ENCODE measurements around the gene CXCR5.

Gene CXCR5

DNA sequence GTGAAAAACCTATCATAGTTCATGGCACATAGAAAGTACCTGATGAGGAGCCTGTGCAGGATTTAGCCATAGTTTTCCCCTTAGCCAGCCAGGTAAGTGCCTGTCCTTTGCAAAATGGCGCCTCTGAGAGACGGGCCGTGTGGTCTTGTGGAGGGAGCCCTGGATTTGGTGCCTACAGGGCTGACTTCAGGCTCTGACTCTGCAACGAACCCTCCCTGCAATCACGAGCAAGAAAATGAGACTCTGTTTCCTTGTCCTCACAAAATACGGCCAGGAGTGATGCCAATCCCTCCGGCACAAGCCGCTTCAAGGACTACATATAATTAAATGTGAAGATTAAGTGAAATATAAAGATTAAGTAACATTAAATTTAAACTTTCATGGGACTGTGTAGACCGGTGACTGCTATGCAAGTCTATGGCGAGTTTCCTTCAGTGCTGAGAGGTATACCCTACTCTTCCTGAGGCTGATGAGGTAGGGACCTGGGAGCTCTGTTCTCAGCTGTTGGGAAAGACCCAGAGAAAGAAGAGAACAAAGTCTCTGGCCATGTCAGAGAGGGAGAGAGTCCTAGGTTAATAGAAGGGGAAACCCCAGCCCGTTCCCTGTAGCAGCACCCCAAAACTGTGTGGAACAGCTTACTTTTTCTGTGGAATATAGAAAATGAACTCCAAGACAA lies 6.1 kb upstream of the CXCR5 start:
- no peak for DNase-seq (ENCODE audit: low spot score)

DNA sequence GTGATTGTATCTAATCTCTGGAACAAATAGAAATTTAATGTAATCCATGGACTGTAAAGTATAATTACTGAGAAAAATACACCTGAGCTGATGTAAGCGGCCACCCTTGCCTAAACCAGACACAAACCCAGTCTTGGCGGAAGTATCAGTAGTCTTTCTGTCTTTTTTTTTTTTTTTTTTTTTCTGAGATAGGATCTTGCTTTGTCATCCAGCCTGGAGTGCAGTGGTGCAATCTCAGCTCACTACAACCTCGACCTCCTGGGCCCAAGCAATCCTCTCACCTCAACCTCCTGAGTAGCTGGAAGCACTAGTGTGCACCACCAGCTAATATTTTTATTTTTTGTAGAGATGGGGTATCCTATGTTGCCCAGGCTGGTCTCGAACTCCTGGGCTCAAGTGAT lies 5.5 kb upstream of the CXCR5 start:
- no peak for DNase-seq (ENCODE audit: low spot score)

DNA sequence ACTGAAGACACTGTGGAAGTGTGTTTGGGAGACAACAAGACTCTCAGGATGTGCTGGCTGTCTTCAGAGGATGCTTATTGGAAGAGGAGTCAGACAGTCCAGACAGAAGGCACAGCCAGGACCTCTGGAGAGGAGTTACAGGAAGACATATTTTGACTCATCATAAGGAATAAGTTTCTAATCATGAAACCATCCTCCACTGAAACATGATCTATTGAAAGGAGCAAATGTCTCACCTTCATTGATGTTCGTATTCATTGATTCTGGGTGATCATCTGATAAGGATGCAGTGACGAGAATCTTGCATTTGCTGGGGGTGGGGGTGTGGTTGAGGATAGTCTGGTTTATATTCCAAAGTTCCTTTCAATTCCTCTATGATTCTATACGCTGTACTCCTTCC lies 2.5 kb upstream of the CXCR5 start:
- no peak for DNase-seq (ENCODE audit: low spot score)

DNA sequence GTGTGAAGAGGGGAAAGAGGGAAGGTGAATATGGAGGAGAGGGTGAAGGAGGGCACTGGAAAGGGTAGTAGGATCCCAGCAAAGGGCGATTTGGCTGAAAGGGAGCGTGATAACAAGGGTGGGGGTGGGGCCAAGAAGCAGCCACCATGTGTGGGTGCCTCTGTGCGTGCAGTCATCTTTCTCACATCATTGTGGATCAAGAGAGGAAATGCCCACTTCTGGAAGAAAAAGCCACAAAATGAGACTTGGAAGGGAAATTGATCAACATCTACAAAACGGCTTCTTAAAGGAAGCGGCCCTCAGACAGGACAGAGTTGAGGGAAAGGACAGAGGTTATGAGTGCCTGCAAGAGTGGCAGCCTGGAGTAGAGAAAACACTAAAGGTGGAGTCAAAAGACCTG lies 1.2 kb upstream of the CXCR5 start:
- DNase-seq (ENCODE audit: low spot score) = no peak

DNA sequence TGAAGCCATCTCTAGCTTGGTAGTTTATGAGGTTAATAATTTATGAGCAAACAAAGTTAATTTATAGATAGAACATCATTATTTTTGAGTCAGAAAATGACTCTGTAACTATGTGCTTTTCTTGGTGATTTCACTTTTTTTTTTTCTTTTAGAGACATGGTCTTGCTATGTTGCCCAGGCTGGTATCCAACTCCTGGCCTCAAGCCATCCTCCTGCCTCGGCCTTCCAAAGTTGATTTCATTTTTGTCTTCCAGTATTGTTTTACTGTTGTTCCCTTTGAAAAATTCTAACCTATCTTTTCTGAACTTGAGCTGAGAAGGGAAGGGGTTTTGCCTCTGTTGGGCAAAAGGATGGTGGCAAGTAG lies 706 bp upstream of the CXCR5 start:
- no peak for DNase-seq (ENCODE audit: low spot score)

DNA sequence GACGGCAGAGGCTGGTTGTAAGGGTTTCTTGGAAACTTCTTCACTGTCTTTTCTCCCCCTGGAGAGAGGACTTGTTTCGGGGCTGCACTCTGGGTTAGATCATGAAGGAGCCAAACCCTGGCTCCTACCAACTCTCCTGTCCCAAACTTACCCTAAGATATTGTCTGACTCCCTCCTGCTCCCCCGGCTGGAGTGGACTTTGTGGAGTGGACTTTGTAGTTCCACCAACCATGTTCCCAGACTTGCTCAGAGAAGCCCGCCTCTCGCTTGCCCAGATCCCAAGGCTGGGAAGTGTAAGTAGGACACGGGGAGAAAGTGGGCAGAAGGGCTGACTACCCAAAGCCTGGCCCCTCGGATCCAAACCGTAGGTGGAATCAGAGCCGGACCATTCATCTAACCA lies 1.2 kb downstream of the CXCR5 start:
- no peak for DNase-seq (ENCODE audit: low spot score)

DNA sequence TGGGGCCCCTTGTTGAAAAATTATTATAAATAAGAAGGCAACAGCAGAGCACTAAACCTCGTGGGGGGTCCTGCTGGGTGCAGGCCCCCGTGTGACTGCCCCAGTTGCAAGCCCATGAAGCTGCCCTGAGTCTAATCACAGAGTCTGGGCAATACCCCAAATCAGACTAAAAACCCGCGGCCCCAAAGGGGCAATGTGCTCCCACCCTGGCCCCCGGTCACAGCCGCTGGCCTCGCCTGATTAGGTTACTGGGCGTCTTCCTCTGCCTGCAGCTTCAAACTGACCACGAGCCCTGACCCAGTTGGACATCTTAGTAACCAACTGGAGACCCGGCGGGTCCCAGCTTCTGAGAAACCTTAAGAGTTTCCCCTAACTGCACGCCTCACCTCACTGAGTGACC lies 1.6 kb downstream of the CXCR5 start:
- DNase-seq (ENCODE audit: low spot score) = no peak

DNA sequence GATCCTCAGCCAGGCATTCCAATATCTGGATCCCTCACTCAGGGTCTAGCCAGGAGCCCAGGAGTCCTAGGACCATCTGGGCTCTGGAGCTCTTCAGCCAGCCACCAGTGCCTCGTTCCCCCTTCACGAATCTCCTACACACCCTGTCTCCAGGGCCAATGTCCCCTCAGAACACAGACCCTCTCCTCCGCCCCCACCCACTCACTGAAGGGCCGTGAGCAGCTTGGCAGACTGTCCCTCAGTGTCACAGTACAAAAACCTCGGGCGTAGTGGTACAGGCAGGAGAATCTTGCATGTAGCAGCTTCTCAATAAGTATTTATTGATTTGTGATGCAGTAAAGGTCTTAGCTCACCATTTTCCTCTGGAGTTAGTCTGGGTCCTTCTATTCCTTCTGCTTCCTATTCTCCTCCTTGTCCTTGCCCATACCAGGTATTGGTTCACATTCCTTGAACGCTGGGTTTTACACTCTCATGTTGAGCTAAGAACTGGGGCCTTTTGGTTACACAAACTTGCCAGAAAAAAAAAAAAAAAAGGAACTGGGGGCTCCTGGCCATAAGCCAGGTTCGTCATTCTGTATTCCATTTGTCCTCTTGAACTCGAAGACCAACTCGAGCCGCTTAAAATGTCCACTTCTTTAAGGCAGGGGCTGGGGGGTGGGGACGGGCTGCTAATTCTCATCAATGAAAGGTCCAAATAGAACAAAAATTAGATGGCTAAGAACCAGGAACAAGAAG lies 2.3 kb downstream of the CXCR5 start:
- DNase-seq (ENCODE audit: low spot score) = no peak

DNA sequence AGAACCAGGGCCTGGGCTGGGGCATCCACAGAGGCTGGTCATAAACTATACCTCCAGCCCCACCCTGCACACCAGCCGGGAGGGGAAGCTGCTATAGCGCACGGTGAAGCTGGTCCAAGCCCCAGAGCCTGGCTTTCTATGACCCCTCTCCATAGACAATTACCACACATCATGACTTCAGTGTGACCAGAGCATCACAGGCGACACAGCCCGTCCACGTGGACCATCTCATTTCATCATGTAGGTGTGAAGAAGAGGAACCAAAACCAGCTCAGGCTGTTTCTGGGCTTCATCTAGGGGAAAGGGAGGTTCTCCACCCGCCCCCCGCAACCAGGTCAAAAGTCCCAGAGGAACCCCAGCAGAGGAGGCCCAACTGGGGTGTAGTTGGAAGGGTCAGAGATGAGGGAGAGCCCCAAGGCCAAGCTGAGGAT lies 3.0 kb downstream of the CXCR5 start:
- DNase-seq (ENCODE audit: low spot score) = no peak

DNA sequence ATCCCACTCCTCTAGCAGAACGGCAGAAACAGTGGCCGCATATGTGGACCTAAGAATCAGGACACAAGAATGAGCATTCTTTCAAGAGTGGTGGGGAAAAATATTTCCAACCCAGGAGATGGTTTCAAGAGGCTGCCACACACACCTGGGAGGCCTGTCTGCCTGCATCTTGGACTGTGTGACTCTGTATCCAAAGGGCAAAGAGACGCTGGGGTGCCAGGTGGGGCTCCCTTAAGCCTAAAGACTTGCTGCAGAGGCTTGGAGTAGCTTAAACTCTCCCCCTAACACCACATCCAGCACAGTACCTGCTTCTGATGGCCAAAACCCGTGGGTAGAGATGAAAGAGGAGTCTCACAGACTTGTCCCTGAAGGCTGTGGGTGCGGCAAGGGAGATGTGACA lies 3.5 kb downstream of the CXCR5 start:
- no peak for DNase-seq (ENCODE audit: low spot score)

DNA sequence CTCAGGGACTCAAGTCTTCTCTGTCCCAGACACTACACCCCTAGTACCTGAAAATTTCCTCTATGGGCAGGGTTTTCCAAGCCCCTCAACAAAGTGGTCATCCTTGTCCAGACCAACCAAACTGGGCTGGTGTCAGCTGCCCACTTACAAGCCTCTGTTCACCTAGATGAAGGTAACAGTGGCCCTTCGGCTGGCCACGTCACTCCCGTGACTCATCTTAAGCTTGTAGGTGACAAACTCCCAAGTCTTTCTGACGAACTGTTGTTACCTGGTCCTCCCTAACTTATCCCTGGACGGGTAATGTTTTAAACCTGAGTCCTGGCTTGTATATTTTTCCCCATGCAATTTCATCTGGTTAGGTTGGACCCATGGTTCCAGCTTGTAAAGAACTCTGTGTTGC lies 4.7 kb downstream of the CXCR5 start:
- DNase-seq (ENCODE audit: low spot score) = no peak

DNA sequence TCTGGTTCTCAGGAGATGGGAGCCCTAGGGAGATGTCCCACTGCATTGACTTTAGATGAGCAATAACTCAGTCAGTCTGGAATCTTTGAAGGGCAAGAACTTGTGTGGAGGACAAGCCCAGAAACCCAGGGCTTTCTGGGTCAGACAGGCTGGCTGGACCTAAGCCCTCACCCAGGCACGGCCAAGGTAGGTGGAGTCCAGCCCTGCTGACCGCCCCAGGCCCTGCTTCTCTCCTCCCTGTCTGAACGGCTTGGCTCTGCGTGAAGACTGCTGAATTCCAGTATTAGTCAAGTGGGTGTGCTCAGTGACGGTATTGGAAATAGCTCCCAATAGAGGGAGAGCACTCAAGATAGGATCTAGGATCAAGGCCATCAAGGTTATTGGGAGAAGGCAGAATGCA lies 6.1 kb downstream of the CXCR5 start:
- DNase-seq (ENCODE audit: low spot score) = no peak

DNA sequence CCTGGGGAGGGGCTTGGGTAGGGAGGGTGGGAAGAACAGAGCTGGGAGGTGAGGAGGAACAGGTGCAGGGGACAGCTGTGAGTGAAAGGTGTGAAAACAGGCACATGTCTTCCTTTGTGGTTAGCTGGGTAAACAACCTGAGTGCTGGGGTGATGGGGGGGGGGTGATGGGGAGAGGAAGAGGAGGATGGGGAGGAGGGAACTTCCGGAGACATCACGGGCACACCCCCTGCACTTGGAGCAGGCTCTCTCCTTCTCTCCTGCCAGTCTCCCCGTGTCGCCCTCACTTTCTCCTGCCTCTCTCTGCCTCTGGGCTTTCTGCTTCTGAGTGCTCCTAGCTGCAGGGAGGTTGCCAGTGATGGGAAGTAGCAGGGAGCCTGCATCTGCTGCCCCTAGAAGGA lies 8.8 kb downstream of the CXCR5 start:
- DNase-seq (ENCODE audit: low spot score) = no peak

DNA sequence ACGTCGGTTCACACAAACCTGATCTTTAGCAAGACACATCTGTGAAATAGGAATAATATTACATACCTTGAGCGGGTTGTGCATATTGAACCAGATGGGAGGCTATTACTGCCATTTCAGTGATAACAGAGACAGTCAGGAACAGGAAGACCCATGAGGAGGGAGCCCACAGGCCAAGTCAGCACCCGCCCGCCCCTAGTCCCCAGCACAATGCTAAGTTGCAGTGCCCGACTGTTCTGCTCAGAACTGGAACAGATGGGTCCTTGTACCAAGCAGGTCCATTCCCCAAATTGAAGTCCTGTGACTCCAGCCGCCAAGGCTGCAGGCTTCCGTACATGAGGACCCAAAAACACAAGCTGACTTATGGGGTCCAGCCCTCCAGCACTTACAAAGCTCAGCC lies 9.3 kb downstream of the CXCR5 start:
- DNase-seq (ENCODE audit: low spot score) = no peak

DNA sequence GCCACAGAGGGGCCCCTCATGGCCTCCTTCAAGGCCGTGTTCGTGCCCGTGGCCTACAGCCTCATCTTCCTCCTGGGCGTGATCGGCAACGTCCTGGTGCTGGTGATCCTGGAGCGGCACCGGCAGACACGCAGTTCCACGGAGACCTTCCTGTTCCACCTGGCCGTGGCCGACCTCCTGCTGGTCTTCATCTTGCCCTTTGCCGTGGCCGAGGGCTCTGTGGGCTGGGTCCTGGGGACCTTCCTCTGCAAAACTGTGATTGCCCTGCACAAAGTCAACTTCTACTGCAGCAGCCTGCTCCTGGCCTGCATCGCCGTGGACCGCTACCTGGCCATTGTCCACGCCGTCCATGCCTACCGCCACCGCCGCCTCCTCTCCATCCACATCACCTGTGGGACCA lies 10.0 kb downstream of the CXCR5 start:
- no peak for DNase-seq (ENCODE audit: low spot score)

DNA sequence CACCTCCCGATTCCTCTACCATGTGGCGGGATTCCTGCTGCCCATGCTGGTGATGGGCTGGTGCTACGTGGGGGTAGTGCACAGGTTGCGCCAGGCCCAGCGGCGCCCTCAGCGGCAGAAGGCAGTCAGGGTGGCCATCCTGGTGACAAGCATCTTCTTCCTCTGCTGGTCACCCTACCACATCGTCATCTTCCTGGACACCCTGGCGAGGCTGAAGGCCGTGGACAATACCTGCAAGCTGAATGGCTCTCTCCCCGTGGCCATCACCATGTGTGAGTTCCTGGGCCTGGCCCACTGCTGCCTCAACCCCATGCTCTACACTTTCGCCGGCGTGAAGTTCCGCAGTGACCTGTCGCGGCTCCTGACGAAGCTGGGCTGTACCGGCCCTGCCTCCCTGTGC lies 10.5 kb downstream of the CXCR5 start:
- DNase-seq (ENCODE audit: low spot score) = no peak

DNA sequence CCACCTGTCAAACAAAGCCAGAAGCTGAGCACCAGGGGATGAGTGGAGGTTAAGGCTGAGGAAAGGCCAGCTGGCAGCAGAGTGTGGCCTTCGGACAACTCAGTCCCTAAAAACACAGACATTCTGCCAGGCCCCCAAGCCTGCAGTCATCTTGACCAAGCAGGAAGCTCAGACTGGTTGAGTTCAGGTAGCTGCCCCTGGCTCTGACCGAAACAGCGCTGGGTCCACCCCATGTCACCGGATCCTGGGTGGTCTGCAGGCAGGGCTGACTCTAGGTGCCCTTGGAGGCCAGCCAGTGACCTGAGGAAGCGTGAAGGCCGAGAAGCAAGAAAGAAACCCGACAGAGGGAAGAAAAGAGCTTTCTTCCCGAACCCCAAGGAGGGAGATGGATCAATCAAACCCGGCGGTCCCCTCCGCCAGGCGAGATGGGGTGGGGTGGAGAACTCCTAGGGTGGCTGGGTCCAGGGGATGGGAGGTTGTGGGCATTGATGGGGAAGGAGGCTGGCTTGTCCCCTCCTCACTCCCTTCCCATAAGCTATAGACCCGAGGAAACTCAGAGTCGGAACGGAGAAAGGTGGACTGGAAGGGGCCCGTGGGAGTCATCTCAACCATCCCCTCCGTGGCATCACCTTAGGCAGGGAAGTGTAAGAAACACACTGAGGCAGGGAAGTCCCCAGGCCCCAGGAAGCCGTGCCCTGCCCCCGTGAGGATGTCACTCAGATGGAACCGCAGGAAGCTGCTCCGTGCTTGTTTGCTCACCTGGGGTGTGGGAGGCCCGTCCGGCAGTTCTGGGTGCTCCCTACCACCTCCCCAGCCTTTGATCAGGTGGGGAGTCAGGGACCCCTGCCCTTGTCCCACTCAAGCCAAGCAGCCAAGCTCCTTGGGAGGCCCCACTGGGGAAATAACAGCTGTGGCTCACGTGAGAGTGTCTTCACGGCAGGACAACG lies 11.7 kb downstream of the CXCR5 start:
- DNase-seq (ENCODE audit: low spot score) = no peak

DNA sequence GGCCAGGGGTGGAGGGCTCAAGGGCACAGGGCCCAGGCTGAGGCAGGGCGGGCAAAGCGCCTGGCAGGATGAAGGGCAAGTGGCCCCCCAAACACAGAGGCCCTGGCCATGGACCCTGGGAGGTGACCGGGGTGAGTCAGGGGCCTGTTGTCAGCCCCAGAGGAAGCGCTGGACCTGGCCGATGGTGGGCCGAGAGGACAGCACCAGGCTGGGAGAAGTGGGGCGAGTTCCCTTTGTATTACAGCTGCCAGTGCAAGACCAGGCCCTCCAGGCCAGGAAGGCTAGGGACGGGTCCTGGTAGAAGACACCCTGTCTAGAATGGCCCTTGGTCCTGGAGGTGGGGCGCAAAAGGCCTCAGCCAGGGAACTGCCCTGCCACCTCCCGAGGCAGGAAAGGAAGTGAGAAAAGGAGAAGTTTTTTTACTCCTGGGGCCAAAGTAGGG lies 12.8 kb downstream of the CXCR5 start:
- no peak for DNase-seq (ENCODE audit: low spot score)

DNA sequence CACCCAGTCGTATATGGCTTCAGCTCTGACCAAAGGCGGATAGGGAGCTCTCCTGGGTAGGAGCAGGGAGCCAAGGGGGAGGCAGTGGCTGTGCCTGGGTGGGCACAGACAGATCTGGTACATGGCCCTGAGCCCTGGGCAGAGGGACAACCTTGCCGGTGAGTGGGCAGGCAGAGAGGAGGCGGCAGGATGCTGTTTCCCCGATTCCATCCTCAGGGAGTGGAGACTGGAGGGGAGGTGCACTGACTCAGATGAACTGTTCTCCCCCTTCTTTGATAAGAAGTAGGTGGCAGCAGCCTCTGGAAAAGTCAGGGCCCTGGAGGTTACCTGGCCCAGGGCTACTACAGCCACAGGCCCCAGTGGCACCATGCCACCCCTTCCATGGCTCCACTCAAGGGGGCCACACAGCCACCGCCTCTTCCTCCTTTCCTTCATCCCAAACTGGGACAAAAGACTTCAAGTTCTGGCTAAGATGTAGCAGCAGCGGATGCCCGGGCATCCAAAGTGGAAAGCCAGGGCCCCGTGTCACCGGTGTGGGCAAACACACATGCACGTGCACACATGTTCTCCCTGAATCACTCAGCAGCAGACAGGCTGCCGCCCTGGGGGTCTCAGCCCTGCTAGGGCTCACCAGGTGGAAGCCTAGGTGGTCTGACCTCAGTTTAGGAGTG lies 13.4 kb downstream of the CXCR5 start:
- no peak for DNase-seq (ENCODE audit: low spot score)

DNA sequence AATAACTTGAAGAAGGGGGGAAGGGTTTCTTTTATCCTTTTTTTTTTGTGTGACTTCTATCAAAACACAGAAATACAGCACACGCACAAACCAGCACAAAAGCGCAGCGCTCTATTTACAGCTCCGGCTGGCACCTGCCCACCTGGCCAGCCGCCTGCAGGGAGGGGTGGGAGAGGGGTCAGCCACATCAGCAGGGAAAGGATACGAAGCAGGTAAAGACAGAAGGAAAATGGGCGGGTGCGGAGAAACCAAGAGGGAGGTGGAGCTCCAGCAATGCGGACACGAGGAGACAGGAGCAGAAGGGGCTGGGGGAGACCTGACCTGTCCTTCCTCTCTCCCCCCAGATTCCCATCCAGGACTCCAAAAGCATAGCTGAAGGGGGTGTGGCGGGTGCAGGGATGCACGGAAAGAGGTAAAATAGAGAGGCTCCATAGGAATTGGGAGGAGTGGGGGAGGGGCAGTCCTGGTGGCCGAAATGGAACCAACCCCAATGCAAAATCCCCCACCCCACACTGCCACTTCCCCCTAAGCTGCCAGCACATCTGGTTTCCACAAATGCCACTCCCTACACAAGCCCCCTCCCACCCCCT lies 14.1 kb downstream of the CXCR5 start:
- no peak for DNase-seq (ENCODE audit: low spot score)

DNA sequence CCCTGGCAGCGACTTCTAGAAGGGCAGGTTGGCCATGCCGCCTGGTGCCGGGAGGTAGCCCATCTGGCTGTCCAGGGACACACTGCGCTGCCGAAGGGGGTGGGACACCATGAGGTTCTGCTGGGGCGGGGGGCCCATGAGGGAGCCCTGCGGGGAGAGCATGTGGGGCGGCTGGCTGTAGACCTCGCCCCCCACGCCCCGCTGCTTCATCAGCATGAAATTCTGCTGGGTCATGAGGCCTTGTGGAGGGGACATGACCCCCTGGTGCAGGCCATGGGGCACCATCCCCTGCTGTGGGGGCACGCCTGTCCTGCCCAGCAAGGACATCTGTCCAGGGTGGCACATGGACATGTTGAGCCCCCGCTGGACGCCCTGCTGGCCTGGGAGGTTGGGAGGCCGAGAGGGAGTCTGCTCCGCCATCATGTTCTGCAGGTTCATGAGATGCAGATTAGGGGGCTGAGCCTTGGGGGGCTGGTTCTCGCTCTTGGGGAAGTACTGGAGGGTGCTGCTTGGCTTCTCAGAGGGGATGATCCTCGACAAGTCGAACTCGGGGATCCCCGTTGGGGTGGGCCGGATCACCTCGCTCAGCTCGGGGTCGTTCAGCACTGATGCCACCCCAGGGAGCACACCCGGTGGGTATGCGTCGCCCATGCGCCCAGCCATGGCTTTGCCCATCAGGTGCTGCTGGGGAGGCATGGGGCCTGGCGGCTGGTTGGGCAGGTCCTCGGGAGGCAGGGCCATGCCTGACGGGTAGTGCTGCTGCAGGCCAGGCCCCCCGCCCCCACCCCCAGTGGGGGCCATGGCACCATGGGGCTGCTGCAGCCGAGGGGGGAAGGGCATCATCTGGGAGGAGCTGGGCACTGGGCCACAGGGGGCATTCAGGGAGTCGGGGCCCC lies 15.0 kb downstream of the CXCR5 start:
- no peak for DNase-seq (ENCODE audit: low spot score)

Measured in D341Med (cell line).